ENCODE results near the gene SEMG2.

- TF ChIP-seq CTCF (IDR thresholded peaks at IDR 0.05), result no peak
- TF ChIP-seq POLR2A (IDR thresholded peaks at IDR 0.05), result no peak
- no peak for TF ChIP-seq POLR2AphosphoS5 (IDR thresholded peaks at IDR 0.05)
Measured at GRCh38 chr20:45191926-45192325, 29.2 kb upstream of the SEMG2 start.
